ENCODE data around the gene SPAG8. TPM values are rescaled to one million over a fixed set of nuclear protein-coding genes. Genes with fewer than 3 reads are reported as not detected.

SPAG8 gene
- polyA plus RNA-seq, 2 of the 4 experiments (the other 2 are of a cell fraction) = 0.31 to 0.45 TPM

GRCh38 chr9:35856882-35857281, 44.8 kb upstream of the SPAG8 start:
- no peak for DNase-seq (ENCODE audit: low read depth in 1 of 2, low spot score in 1 of 2)
- ChIA-PET CTCF (interaction anchor here (0.6 to 8.1 kb wide), 13 partner anchors 11 to 67 kb away, joined by 3 to 36 read pairs (median 6); partner anchors contain the start of genes HINT2, HRCT1 and SPAG8), POLR2A (interaction anchor here (0.6 kb wide), 1 partner anchor 178 kb away, joined by 4 read pairs; no protein-coding TSS in a partner anchor)
- Histone ChIP-seq H3K9me3 (no peaks in the 10 kb centered on the region), H3K4me3 (no peak overlapping the region), H3K27ac (no peak overlapping the region), H3K4me1 (no peaks in the 10 kb centered on the region), H3K4me2 (no peak overlapping the region)
- ATAC-seq = no peak
- FAIRE-seq = no peak
- WGBS (ENCODE audit: missing lambda C conversion rate) = 53% methylated on average over 5 of the region's 5 CpGs
- TF ChIP-seq NR3C1 (IDR thresholded peaks at IDR 0.05) (no peak), HOXB13 (CRISPR knock-in tag; IDR thresholded peaks at IDR 0.05; ENCODE audit: low read depth) (no peak), FOSL2 (IDR thresholded peaks at IDR 0.05) (no peak), FOSL2 (CRISPR knock-in tag; IDR thresholded peaks at IDR 0.05) (no peak), MYC (IDR thresholded peaks at IDR 0.05; ENCODE audit: borderline replicate concordance, low read length) (no peak), ZFP36 (IDR thresholded peaks at IDR 0.05; ENCODE audit: borderline replicate concordance, partially characterized antibody) (no peak), KDM1A (IDR thresholded peaks at IDR 0.05; ENCODE audit: low read depth) (no peak), EHMT2 (IDR thresholded peaks at IDR 0.05; ENCODE audit: low read depth) (no peak)

GRCh38 chr9:35856206-35856605, 44.1 kb upstream of the SPAG8 start:
- ChIA-PET CTCF (interaction anchor here (1.5 to 8.1 kb wide), 5 partner anchors 11 to 45 kb away, joined by 6 to 36 read pairs (median 8); partner anchors contain the start of gene SPAG8), POLR2A (no interaction called here)
- ATAC-seq (no peak), FAIRE-seq (no peak), DNase-seq (ENCODE audit: low read depth in 1 of 2, low spot score in 1 of 2) (no peak)
- TF ChIP-seq HES2 (IDR thresholded peaks at IDR 0.05) (no peak), CBX2 (IDR thresholded peaks at IDR 0.05; ENCODE audit: borderline replicate concordance, low read depth) (no peak), BHLHE40 (IDR thresholded peaks at IDR 0.05; ENCODE audit: low read depth, low read length) (no peak), CBX8 (IDR thresholded peaks at IDR 0.05) (no peak), HOXB13 (CRISPR knock-in tag; IDR thresholded peaks at IDR 0.05; ENCODE audit: low read depth) (no peak), TP53 (CRISPR knock-in tag; IDR thresholded peaks at IDR 0.05) (no peak), FOSB (CRISPR knock-in tag; IDR thresholded peaks at IDR 0.05) (no peak), NPAS2 (CRISPR knock-in tag; IDR thresholded peaks at IDR 0.05; ENCODE audit: borderline replicate concordance) (no peak), E2F6 (IDR thresholded peaks at IDR 0.05; ENCODE audit: borderline replicate concordance, low read depth) (no peak), ELK1 (IDR thresholded peaks at IDR 0.05; ENCODE audit: low read depth, low read length) (no peak), SREBF2 (IDR thresholded peaks at IDR 0.05) (no peak), RNF2 (IDR thresholded peaks at IDR 0.05; ENCODE audit: borderline replicate concordance, low read depth) (no peak)
- Histone ChIP-seq H3K4me3 (no peak overlapping the region), H3K4me2 (no peak overlapping the region), H3K9me3 (no peaks in the 10 kb centered on the region), H3K4me1 (no peaks in the 10 kb centered on the region), H3K27ac (no peak overlapping the region)
- 51% methylated on average over 3 of the region's 3 CpGs for WGBS (ENCODE audit: missing lambda C conversion rate)

- TF ChIP-seq KDM5A (IDR thresholded peaks at IDR 0.05) (no peak), CBX8 (IDR thresholded peaks at IDR 0.05) (no peak), ATOH8 (CRISPR knock-in tag; IDR thresholded peaks at IDR 0.05; ENCODE audit: low read depth) (no peak), ZSCAN20 (CRISPR knock-in tag; IDR thresholded peaks at IDR 0.05) (no peak), NPAS2 (CRISPR knock-in tag; IDR thresholded peaks at IDR 0.05; ENCODE audit: borderline replicate concordance) (no peak), HEYL (CRISPR knock-in tag; IDR thresholded peaks at IDR 0.05) (no peak), BHLHE40 (IDR thresholded peaks at IDR 0.05; ENCODE audit: low read depth, low read length) (no peak), POLR2A (IDR thresholded peaks at IDR 0.05; ENCODE audit: low read length) (no peak), CTCF (IDR thresholded peaks at IDR 0.05) (no peak), ESRRA (IDR thresholded peaks at IDR 0.05; ENCODE audit: borderline replicate concordance, low read length) (no peak), ELK1 (IDR thresholded peaks at IDR 0.05; ENCODE audit: low read depth, low read length) (no peak), MYC (IDR thresholded peaks at IDR 0.05; ENCODE audit: borderline replicate concordance, low read length) (no peak), KDM1A (IDR thresholded peaks at IDR 0.05; ENCODE audit: low read depth) (no peak), POLR2AphosphoS2 (conservative IDR thresholded peaks at IDR 0.05; ENCODE audit: low read length) (no peak)
- Histone ChIP-seq H3K4me3 (no peak overlapping the region), H3K9me3 (no peaks in the 10 kb centered on the region), H3K4me1 (no peaks in the 10 kb centered on the region), H3K27ac (no peak overlapping the region), H3K4me2 (no peak overlapping the region)
- ChIA-PET CTCF (interaction anchor here (1.2 to 8.1 kb wide), 6 partner anchors 9 to 64 kb away, joined by 3 to 36 read pairs (median 6); partner anchors contain the start of gene HRCT1), POLR2A (no interaction called here)
- DNase-seq (ENCODE audit: low read depth in 1 of 2, low spot score in 1 of 2) (no peak), ATAC-seq (0 out of 6 replicates have a peak, but pooled peaks of 1 of the 2 experiments have one; percentile 32), FAIRE-seq (no peak)
- 55% methylated on average over 6 of the region's 7 CpGs for WGBS (ENCODE audit: missing lambda C conversion rate)
Observed at GRCh38 chr9:35854091-35854762, 42.2 kb upstream of the SPAG8 start.
